ENCODE measurements around the gene KCNJ2. TPM values are rescaled to one million over a fixed set of nuclear protein-coding genes. Genes with fewer than 3 reads are reported as not detected.

The KCNJ2 gene
- polyA plus RNA-seq, 1 donor (not counting 4 experiments of a cell fraction or from before 2014, with no cell fraction given), result 0.12 TPM

GRCh38 chr17:70128727-70129238 lies 40.5 kb upstream of the KCNJ2 start:
- Histone ChIP-seq H3K9me1 (ENCODE audit: control insufficient read depth, extremely low read depth, insufficient read depth, low read length) (no peaks in the 10 kb centered on the region), H3K79me2 (ENCODE audit: control insufficient read depth, insufficient read depth, low read length) (no peaks in the 10 kb centered on the region), H3K36me3 (ENCODE audit: control insufficient read depth in 2 of 2, extremely low read depth in 1 of 2, insufficient read depth in 2 of 2, low read length in 2 of 2) (no peaks in the 10 kb centered on the region), H3K27ac (ENCODE audit: control insufficient read depth, insufficient read depth, low read length) (no peak overlapping the region), H3K4me1 (ENCODE audit: control insufficient read depth, extremely low read depth, insufficient read depth, low read length) (no peaks in the 10 kb centered on the region), H3K4me3 (ENCODE audit: control insufficient read depth in 2 of 3, extremely low read depth in 1 of 3, insufficient read depth in 2 of 3, low read depth in 1 of 3, low read length in 3 of 3) (no peak overlapping the region), H3K9ac (ENCODE audit: control insufficient read depth, extremely low read depth, insufficient read depth, low read length) (no peak overlapping the region), H3K27me3 (ENCODE audit: control insufficient read depth, extremely low read depth, insufficient read depth, low read length) (no peaks in the 10 kb centered on the region), H3K4me2 (ENCODE audit: control insufficient read depth, extremely low read depth, insufficient read depth, low read depth, low read length) (no peak overlapping the region), H4K20me1 (ENCODE audit: control insufficient read depth, extremely low read depth, insufficient read depth, low read length) (no peaks in the 10 kb centered on the region), H3K9me3 (ENCODE audit: control insufficient read depth, low read depth, low read length) (no peaks in the 10 kb centered on the region), H2AFZ (ENCODE audit: control insufficient read depth, low read length) (no peak overlapping the region)
- DNase-seq (ENCODE audit: low read depth, low spot score), result no peak
- TF ChIP-seq EZH2 (IDR thresholded peaks at IDR 0.05; ENCODE audit: low read length) (no peak), CTCF (optimal IDR thresholded peaks at IDR 0.05 in 1 of 3, IDR thresholded peaks at IDR 0.05 in 1 of 3, conservative IDR thresholded peaks at IDR 0.05 in 1 of 3; ENCODE audit: extremely low read depth in 1 of 3, insufficient read depth in 2 of 3, low read length in 3 of 3) (no peak)
- no peak for FAIRE-seq
- dilution Hi-C loops (cut with MboI; ENCODE audit: extremely low pct_ligation_motif_present, low sequenced_read_pairs), result no loop called here

GRCh38 chr17:70130289-70130688 lies 39.0 kb upstream of the KCNJ2 start:
- Histone ChIP-seq H2AFZ (ENCODE audit: control insufficient read depth, low read length) (no peak overlapping the region), H3K4me1 (ENCODE audit: control insufficient read depth, extremely low read depth, insufficient read depth, low read length) (no peaks in the 10 kb centered on the region), H3K27me3 (ENCODE audit: control insufficient read depth, extremely low read depth, insufficient read depth, low read length) (no peaks in the 10 kb centered on the region), H3K4me3 (ENCODE audit: control insufficient read depth in 2 of 3, extremely low read depth in 1 of 3, insufficient read depth in 2 of 3, low read depth in 1 of 3, low read length in 3 of 3) (no peak overlapping the region), H3K9me1 (ENCODE audit: control insufficient read depth, extremely low read depth, insufficient read depth, low read length) (no peaks in the 10 kb centered on the region), H3K4me2 (ENCODE audit: control insufficient read depth, extremely low read depth, insufficient read depth, low read depth, low read length) (no peak overlapping the region), H3K36me3 (ENCODE audit: control insufficient read depth in 2 of 2, extremely low read depth in 1 of 2, insufficient read depth in 2 of 2, low read length in 2 of 2) (no peaks in the 10 kb centered on the region), H3K9me3 (ENCODE audit: control insufficient read depth, low read depth, low read length) (no peaks in the 10 kb centered on the region), H3K27ac (ENCODE audit: control insufficient read depth, insufficient read depth, low read length) (no peak overlapping the region), H3K79me2 (ENCODE audit: control insufficient read depth, insufficient read depth, low read length) (no peaks in the 10 kb centered on the region), H3K9ac (ENCODE audit: control insufficient read depth, extremely low read depth, insufficient read depth, low read length) (no peak overlapping the region), H4K20me1 (ENCODE audit: control insufficient read depth, extremely low read depth, insufficient read depth, low read length) (no peaks in the 10 kb centered on the region)
- dilution Hi-C loops (cut with MboI; ENCODE audit: extremely low pct_ligation_motif_present, low sequenced_read_pairs), result no loop called here
- TF ChIP-seq EZH2 (IDR thresholded peaks at IDR 0.05; ENCODE audit: low read length) (no peak), CTCF (optimal IDR thresholded peaks at IDR 0.05 in 1 of 3, IDR thresholded peaks at IDR 0.05 in 1 of 3, conservative IDR thresholded peaks at IDR 0.05 in 1 of 3; ENCODE audit: extremely low read depth in 1 of 3, insufficient read depth in 2 of 3, low read length in 3 of 3) (no peak)
- DNase-seq (ENCODE audit: low read depth, low spot score) (no peak), FAIRE-seq (no peak)
